ENCODE measurements around the gene ELP4.

- TF ChIP-seq PBX3 (CRISPR knock-in tag; IDR thresholded peaks at IDR 0.05) (no peak), ZNF175 (tag by site-specific recombination; IDR thresholded peaks at IDR 0.05) (no peak), ZNF121 (tag by site-specific recombination; IDR thresholded peaks at IDR 0.05) (no peak), CTCF (tag by site-specific recombination; IDR thresholded peaks at IDR 0.05) (no peak), TCF7L2 (IDR thresholded peaks at IDR 0.05; ENCODE audit: borderline replicate concordance, low read depth, low read length) (no peak), ZBTB8A (tag by site-specific recombination; IDR thresholded peaks at IDR 0.05) (no peak), PATZ1 (tag by site-specific recombination; IDR thresholded peaks at IDR 0.05) (no peak), ZNF549 (tag by site-specific recombination; IDR thresholded peaks at IDR 0.05) (no peak), ZNF513 (tag by site-specific recombination; IDR thresholded peaks at IDR 0.05) (no peak), ZNF610 (tag by site-specific recombination; IDR thresholded peaks at IDR 0.05; ENCODE audit: borderline replicate concordance) (no peak), ZBTB7A (tag by site-specific recombination; IDR thresholded peaks at IDR 0.05; ENCODE audit: low read depth) (no peak)
Observed at GRCh38 chr11:31784611-31785010, 275.0 kb downstream of the ELP4 start.

Data from HEK293 (cell line).